K562 (cell line): ENCODE measurements around the gene MFSD11. TPM values are rescaled to one million over a fixed set of nuclear protein-coding genes. Genes with fewer than 3 reads are reported as not detected.
A peak's percentile ranks its signal among the peaks of the same experiment; 100 is the strongest.

Experiments
- ARNT ChIP-seq, 2 experiments: fragments of 450-650 bp; IDR thresholded peaks; 2 replicates each; pipeline ENCODE4 v1.6.1; 2016; ENCODE audit warnings: mild to moderate bottlenecking in 1 of 2
- GABPB2 ChIP-seq: fragments of 250-450 bp; sonication (Bioruptor Pico); conservative IDR thresholded peaks from 2 replicates; pipeline ENCODE4 v1.5.1; 2021; ENCODE audit warnings: mild to moderate bottlenecking
- GTF3C2 ChIP-seq: IDR thresholded peaks from 3 replicates; pipeline ENCODE4 v1.6.1; 2011; ENCODE audit warnings: borderline replicate concordance, mild to moderate bottlenecking, moderate library complexity; ENCODE audit not compliant: insufficient read length; ENCODE audit errors: extremely low read depth
- HDAC2 ChIP-seq: fragments of 450-650 bp; IDR thresholded peaks from 2 replicates; pipeline ENCODE4 v1.6.1; 2016; ENCODE audit warnings: mild to moderate bottlenecking
- HMG20A ChIP-seq: fragments of 450-650 bp; formaldehyde crosslinking; conservative IDR thresholded peaks from 2 replicates; pipeline ENCODE4 v1.4.0; 2020; ENCODE audit warnings: mild to moderate bottlenecking, mixed read lengths
- ILF3 ChIP-seq: fragments of 450-650 bp; IDR thresholded peaks from 2 replicates; pipeline ENCODE4 v1.6.1; 2018; ENCODE audit warnings: antibody characterized with exemption, mild to moderate bottlenecking, moderate library complexity, borderline replicate concordance
- MED1 ChIP-seq: sonication (generic); formaldehyde crosslinking; IDR thresholded peaks from 2 replicates; pipeline ENCODE4 v1.8.1; 2023; ENCODE audit warnings: missing genetic modification reagents, borderline replicate concordance
- NUFIP1 ChIP-seq: fragments of 450-650 bp; IDR thresholded peaks from 2 replicates; pipeline ENCODE4 v1.6.1; 2018; ENCODE audit not compliant: partially characterized antibody
- PBX2 ChIP-seq, 2 experiments: IDR thresholded peaks in 1 of 2; conservative IDR thresholded peaks in 1 of 2; 2 replicates each; pipeline ENCODE4 v1.6.1; 2016; ENCODE audit warnings: low read depth in 2 of 2, mild to moderate bottlenecking in 1 of 2, missing compliant biosample characterization in 1 of 2, missing genetic modification characterization in 1 of 2, moderate library complexity in 1 of 2
- PTBP1 ChIP-seq: fragments of 200-400 bp; formaldehyde crosslinking; IDR thresholded peaks from 2 replicates; pipeline ENCODE4 v1.6.1; 2017; ENCODE audit warnings: low read depth, low read length
- RAD51 ChIP-seq: fragments of 450-650 bp; IDR thresholded peaks from 2 replicates; pipeline ENCODE4 v1.7.1; 2016; ENCODE audit warnings: low read depth, mild to moderate bottlenecking, borderline replicate concordance
- RFX5 ChIP-seq: IDR thresholded peaks from 2 replicates; pipeline ENCODE4 v1.6.1; 2011; ENCODE audit warnings: low read depth, mild to moderate bottlenecking, improper control_type of control experiment, low read length
- SRSF3 ChIP-seq: fragments of 200-400 bp; formaldehyde crosslinking; IDR thresholded peaks from 2 replicates; pipeline ENCODE4 v1.6.1; 2016; ENCODE audit warnings: mild to moderate bottlenecking, low read length, moderate library complexity; ENCODE audit not compliant: insufficient read depth
- STAT5A ChIP-seq: IDR thresholded peaks from 2 replicates; pipeline ENCODE4 v1.6.1; 2012; ENCODE audit warnings: low read length, inconsistent platforms, borderline replicate concordance
- TSC22D4 ChIP-seq: fragments of 450-650 bp; IDR thresholded peaks from 2 replicates; pipeline ENCODE4 v1.6.1; 2016; ENCODE audit warnings: missing genetic modification characterization, missing biosample characterization, control low read depth
- ZFP1 ChIP-seq: fragments of 450-650 bp; formaldehyde crosslinking; IDR thresholded peaks from 2 replicates; pipeline ENCODE4 v1.4.0; 2020; ENCODE audit warnings: mild to moderate bottlenecking, mixed read lengths
- ZFX ChIP-seq: sonication (generic); formaldehyde crosslinking; IDR thresholded peaks from 2 replicates; pipeline ENCODE4 v1.8.0; 2022; ENCODE audit warnings: mild to moderate bottlenecking, missing genetic modification reagents, moderate library complexity
- ZNF3 ChIP-seq: fragments of 250-450 bp; sonication (Bioruptor Pico); IDR thresholded peaks from 2 replicates; pipeline ENCODE4 v1.5.0; 2021; ENCODE audit warnings: mild to moderate bottlenecking, moderate library complexity
- ZNF584 ChIP-seq: fragments of 200-800 bp; sonication (Bioruptor generic); IDR thresholded peaks from 2 replicates; pipeline ENCODE4 v1.6.1; 2016; ENCODE audit warnings: low read depth, mild to moderate bottlenecking, missing genetic modification characterization, missing compliant biosample characterization
- ZNF707 ChIP-seq: fragments of 250-450 bp; sonication (Bioruptor Pico); conservative IDR thresholded peaks from 2 replicates; pipeline ENCODE4 v1.8.0; 2022; ENCODE audit warnings: inconsistent platforms, mild to moderate bottlenecking, moderate library complexity
- polyA plus RNA-seq, 8 experiments: library from polyadenylated mRNA; depleted of rRNA in 4 of 8; stranded (reverse) in 5 of 8; unstranded in 3 of 8; fragments of >200 nt; fragmentation: Nextera tagmentation in 2 of 8; fragmentation: Illumina TruSeq in 1 of 8; extraction: Ambion mirVana in 2 of 8; extraction: Trizol in 1 of 8; gene quantifications; 2 replicates each; pipeline versions ENCODE4 v1.2.1 to v1.2.3, GENCODE V29; 2011 to 2014; ENCODE audit warnings: inconsistent platforms in 1 of 8, missing spikeins in 1 of 8
- total RNA-seq, 7 experiments: library from RNA; depleted of rRNA in 6 of 7; stranded (reverse); fragments of >200 nt in 6 of 7; fragmentation: Illumina TruSeq in 2 of 7; extraction: Trizol in 2 of 7; gene quantifications; 2 replicates each; pipeline versions ENCODE4 v1.2.1 to v1.2.3, GENCODE V29; 2011 to 2021; ENCODE audit warnings: low replicate concordance in 1 of 7
- TF ChIP-seq, protein P1 (sequence below): fragments of 250-450 bp; sonication (Bioruptor Pico); IDR thresholded peaks from 2 replicates; pipeline ENCODE4 v1.4.0; 2020; ENCODE audit warnings: mild to moderate bottlenecking

MFSD11 gene
- total and polyA plus RNA-seq, 9 of the 15 experiments (the other 6 are each of a cell fraction or from before 2014, with no cell fraction given), result 14.4 to 24.5 (median 19.9) TPM

DNA sequence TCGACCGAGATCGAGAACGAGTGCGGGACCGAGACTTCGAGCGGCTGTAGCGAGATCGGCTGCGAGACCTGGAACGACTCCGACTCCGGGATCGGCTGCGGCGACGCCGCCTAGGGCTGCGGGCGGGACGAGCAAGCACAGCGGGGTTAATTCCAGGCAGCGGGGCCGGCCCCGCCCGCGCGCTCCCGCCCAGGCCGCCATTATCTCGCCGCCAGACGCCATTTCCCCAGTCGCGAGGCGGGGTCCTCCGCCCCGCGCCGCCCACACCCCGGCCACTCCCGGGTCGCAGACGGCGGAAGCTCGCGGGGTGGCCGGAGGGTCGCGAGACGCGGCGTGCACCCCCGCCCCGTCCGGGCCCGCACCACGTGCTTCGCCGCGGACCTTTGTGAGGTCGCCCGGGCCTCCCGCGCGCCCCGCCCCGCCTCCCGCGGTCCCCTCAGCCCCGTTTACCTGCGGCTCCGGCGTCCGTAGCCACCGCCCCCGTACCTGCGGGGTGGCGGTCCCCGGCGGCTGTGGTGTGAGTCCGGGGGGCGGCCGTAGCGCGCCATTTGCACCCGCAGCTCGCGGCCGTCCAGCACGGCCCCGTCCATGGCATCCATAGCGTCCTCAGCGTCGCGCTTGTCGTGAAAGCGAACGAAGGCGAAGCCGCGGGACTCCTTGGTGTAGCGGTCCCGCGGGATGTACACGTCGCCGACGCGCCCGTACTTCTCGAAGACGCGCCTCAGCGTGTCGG lies 1.4 kb upstream of the MFSD11 start (continued):
- no peak for TF ChIP-seq PBX2 (CRISPR knock-in tag; IDR thresholded peaks at IDR 0.05; ENCODE audit: low read depth)
- TF ChIP-seq PBX2 (tag; conservative IDR thresholded peaks at IDR 0.05; ENCODE audit: low read depth), result no peak
- TF ChIP-seq, protein P1, sequence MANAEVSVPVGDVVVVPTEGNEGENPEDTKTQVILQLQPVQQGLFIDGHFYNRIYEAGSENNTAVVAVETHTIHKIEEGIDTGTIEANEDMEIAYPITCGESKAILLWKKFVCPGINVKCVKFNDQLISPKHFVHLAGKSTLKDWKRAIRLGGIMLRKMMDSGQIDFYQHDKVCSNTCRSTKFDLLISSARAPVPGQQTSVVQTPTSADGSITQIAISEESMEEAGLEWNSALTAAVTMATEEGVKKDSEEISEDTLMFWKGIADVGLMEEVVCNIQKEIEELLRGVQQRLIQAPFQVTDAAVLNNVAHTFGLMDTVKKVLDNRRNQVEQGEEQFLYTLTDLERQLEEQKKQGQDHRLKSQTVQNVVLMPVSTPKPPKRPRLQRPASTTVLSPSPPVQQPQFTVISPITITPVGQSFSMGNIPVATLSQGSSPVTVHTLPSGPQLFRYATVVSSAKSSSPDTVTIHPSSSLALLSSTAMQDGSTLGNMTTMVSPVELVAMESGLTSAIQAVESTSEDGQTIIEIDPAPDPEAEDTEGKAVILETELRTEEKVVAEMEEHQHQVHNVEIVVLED (CRISPR knock-in tag), result peak; percentile 52; the same call in 1 of the 2 replicates
- TF ChIP-seq RAD51, result no peak
- TF ChIP-seq RFX5, result no peak
- no peak for TF ChIP-seq NUFIP1
- TF ChIP-seq ARNT (IDR thresholded peaks at IDR 0.05), result no peak
- TF ChIP-seq MED1 (CRISPR knock-in tag), result peak; percentile 73
- no peak for TF ChIP-seq ZFP1 (CRISPR knock-in tag)
- TF ChIP-seq ZFX (CRISPR knock-in tag), result no peak
- no peak for TF ChIP-seq ZNF584 (CRISPR knock-in tag)
- TF ChIP-seq HDAC2, result 0 out of 2 replicates have a peak, but pooled peaks have one; percentile 20
- no peak for TF ChIP-seq ZNF3 (CRISPR knock-in tag)
- no peak for TF ChIP-seq HMG20A (CRISPR knock-in tag)
- no peak for TF ChIP-seq ZNF707 (CRISPR knock-in tag)
- no peak for TF ChIP-seq TSC22D4 (tag)
- TF ChIP-seq GTF3C2, result no peak
- TF ChIP-seq SRSF3, result peak; percentile 78; the same call in 1 of the 2 replicates
- TF ChIP-seq ILF3, result peak; percentile 94; the same call in 1 of the 2 replicates
- no peak for TF ChIP-seq PTBP1
- TF ChIP-seq GABPB2 (CRISPR knock-in tag), result no peak
- 0 out of 2 replicates have a peak, but pooled peaks have one; percentile 2 for TF ChIP-seq STAT5A
